GM13977 (cell line): ENCODE measurements around the gene CUL1.

Experiments used
- DNase-seq: peaks from one replicate; pipeline ENCODE4 v3.0.0; 2012; ENCODE audit warnings: low spot score
- CTCF ChIP-seq: IDR thresholded peaks from 2 replicates; pipeline ENCODE4 v1.5.1; 2012; ENCODE audit warnings: mild to moderate bottlenecking, control low read depth; ENCODE audit not compliant: insufficient read depth; ENCODE audit errors: extremely low read depth, missing control alignments
- in situ Hi-C: fragments of 300-500 bp; cut with MboI; formaldehyde crosslinking; loops from one replicate; pipeline ENCODE4 v1.12.0; 2022; ENCODE audit warnings: low sequenced_read_pairs, low pct_unique_long_range_greater_than_20kb, mixed read lengths, inconsistent platforms; ENCODE audit not compliant: unreplicated experiment

The CUL1 gene

GRCh38 chr7:148847815-148848734 is 149.4 kb downstream of the CUL1 start:
- no peak for TF ChIP-seq CTCF
- DNase-seq = no peak
- in situ Hi-C loops = no loop called here

DNA sequence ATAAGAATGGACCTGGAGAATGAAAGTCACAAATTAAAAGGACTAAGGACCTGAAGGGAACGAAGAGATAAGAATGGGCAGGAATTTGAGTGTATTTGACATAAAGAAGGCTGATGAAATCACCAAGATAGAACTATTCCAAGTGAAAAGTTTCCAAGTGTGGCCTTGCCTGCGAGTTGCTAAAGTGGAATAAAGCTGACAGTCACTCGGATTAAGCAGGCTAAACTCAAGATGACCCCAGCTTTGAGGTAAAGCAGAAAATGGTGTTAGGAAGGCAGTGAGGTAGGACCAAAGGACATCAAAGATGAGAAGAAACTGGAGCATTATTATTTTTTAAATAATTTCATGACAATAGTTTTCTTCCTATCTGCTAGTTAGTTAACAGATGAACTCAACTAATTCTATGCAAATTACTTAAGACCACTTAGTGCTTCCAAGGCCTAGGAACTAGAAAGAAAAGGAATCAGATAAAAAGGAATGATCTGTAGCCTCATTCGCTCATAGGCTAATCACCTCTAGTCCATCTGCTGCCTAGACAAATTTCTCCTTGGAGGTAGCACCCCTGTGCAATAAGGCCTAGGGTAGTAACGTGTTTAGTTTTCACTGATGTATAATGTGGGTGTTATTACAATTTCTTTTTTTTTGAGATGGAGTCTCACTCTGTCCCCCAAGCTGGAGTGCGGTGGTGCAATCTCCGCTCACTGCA is 150.8 kb downstream of the CUL1 start:
- TF ChIP-seq CTCF = no peak
- DNase-seq = no peak
- in situ Hi-C loops = no loop called here

- no peak for TF ChIP-seq CTCF
- in situ Hi-C loops = no loop called here
- DNase-seq = no peak
Observed at GRCh38 chr7:148850564-148850963, 151.9 kb downstream of the CUL1 start.
